NCI-H446 treated with DMSO at 0.1 percent for 48 hours (cell line): ENCODE measurements around the gene TMEM225B.
"Not testable (repeated sequence)": the region's sequence is repeated elsewhere in the genome, so short reads cannot be mapped to it uniquely, and the experiment has no call there.

ENCODE experiments used
- DNase-seq: peaks from one replicate; lab custom pipeline; 2025; lab: John Stamatoyannopoulos, UW

Gene TMEM225B

DNA sequence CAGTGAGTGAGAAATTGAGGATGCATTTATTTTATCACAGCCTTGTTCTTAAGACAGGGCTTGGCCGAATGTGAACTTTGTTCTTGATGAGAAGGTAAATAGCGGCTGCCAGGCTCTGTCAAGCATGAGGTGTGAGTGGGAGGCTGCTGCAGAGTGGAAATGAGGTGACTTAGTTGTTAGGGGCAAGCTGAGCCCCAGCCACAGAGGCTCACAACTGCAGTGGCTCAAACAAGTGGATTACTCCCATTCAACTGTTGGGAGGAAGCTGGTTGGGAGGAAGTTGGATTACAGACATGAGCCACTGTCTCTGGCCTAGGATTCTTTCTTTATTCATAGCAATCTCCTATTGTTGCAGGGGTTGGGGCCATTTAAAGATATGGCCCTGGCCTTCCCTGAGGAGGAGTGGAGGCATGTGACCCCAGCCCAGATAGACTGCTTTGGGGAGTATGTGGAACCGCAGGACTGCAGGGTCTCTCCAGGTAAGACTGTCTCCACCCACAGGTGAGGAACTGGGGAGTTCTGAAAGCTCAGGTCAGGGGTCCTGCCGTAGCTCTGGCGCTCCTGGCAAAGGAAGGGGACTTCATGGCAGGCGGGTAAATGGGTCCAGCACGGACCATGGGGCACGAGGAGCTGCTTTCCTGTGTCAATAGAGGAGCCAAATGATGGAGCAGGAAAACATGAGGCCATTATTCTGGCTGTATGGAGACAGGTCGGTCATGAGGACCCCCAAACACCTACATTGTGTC is 25.8 kb downstream of the TMEM225B start:
- DNase-seq = no peak

DNA sequence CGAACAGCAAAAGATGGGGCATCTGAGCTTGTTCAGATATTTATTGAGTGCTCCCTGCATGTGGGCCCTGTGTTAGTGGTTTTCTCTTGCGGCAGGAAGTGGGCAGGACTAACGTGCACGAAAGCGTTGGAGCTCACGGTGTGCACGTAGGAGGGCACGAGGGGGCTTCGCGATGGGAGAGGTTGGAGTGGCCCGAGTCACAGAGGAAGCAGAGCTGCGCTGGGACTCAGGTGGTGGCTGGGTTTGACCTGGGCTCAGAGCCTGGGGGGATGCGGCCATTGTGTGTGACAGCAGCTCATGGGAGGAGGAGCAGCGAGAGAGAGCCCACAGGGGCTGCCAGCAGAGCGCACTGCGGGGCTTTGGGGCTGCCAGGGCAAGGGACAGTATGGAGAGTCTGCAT is 26.4 kb downstream of the TMEM225B start:
- no peak for DNase-seq

DNA sequence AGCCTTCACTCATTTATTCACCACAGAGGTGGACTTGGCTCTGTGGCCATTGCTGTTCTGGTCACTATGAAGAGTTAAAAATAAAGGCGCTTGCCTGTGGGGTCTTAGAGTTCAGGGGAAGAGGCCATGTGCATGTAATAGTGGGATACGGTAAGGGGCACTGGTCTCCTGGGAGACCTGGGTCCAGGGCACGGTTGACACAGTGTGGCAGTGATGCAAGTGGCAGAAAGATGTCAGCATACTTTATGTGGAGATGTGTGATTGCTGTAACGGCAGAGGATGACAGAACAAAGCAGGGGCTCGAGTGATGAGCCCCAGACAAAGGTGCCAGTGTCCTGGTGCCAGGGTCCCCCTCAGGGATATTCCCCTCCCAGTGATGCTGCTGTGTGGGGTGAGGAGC is 27.3 kb downstream of the TMEM225B start:
- no peak for DNase-seq

DNA sequence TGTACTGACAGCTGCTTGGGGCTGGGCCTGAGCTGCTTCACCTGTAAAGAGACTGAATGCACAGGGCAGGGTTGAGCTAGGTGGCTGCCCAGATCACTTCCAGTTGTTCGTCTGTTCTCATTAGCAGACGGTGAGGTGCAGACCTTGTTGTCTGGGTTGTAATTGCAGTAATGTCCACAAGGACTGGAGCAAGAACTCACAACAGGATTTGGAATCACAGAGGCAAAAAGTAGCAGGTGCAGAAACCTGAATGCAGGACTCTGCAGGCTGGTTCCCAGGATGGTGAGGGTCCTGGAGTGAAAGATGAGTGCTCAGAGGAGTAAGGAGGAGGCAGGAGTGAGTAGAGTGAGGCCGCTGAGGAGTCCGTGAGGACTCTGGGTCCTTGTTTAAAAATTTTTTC is 27.9 kb downstream of the TMEM225B start:
- DNase-seq = no peak

DNA sequence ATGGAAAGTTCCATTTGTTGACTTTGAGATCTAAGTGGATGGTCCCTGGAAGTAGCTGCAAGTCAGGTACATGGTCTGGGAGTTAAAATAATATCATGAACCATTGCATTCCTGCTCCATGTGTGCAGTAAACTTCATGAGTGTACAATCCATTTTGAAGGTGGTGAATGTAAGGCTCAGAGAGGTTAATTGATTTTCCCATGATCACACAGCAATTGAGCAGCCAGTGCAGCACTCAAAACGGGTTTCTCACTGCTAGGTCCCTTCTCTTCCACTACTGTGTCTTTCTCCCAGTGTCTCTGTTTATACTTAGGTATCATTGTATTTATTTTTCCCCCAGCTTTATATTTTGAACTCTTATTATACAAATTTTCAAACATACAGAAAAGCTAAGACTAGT is 28.6 kb downstream of the TMEM225B start:
- DNase-seq = no peak

DNA sequence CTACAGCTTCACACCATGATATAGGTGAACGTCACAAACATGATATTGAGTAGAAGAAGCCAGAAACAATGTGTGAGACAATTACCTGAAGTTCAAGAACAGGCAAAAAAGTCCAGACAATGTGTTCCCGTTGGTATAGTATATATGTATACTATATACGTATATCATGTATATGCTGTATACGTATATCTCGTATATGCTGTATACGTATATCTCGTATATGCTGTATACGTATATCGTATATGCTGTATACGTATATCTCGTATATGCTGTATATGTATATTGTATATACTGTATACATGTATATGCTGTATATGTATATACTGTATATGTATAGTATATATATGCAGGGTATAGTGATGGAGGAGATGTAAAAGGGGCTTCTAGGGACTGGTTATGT is 29.4 kb downstream of the TMEM225B start:
- DNase-seq = no peak

DNA sequence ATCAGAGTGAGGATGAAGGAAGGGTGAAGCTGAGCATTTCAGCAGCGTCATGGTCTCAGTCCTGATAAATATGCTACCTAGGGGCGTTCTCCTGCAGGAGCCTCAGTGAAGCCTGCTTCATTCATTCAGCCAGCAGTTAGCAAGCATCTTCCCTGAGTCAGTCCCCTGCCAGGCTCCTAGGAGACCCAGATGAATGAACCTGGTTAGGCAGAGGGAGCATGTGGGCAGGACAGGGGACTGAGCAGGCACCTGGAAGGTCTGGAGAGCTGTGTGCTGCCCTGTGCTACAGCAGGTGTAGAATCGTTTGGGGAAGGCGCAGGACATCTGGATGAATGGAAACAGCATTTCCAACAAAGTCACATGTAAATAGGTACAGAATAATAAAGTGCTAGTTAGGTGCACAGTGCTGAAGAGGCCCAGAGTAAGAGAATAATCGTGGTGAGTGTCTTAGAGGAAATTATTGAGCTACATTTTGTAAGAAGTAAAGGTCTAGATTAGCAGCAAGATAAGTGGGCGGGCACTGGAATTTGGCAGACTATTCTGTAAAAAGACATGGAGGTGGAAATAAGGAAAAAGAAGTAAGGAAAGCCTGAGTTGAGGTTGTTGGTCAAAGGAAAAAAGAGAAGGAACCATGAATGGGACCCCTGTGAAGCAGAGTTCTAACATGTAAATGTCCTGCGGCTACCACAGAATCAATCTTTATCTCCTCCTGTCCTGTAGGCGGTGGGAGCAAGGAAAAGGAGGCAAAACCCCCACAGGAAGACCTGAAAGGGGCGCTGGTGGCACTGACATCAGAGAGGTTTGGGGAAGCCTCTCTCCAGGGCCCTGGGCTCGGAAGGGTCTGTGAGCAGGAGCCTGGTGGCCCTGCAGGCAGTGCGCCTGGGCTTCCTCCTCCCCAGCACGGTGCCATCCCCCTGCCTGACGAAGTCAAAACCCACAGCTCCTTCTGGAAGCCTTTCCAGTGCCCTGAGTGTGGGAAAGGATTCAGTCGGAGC is 30.7 kb downstream of the TMEM225B start:
- no peak for DNase-seq

DNA sequence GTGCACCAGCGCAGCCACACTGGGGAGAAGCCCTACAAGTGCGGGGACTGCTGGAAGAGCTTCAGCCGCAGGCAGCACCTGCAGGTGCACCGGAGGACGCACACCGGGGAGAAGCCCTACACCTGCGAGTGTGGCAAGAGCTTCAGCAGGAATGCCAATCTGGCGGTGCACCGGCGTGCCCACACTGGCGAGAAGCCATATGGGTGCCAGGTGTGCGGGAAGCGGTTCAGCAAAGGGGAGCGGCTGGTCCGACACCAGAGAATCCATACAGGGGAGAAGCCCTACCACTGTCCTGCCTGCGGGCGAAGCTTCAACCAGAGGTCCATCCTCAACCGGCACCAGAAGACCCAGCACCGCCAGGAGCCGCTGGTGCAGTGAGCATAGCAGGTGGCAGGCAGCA is 31.6 kb downstream of the TMEM225B start:
- DNase-seq = no peak

DNA sequence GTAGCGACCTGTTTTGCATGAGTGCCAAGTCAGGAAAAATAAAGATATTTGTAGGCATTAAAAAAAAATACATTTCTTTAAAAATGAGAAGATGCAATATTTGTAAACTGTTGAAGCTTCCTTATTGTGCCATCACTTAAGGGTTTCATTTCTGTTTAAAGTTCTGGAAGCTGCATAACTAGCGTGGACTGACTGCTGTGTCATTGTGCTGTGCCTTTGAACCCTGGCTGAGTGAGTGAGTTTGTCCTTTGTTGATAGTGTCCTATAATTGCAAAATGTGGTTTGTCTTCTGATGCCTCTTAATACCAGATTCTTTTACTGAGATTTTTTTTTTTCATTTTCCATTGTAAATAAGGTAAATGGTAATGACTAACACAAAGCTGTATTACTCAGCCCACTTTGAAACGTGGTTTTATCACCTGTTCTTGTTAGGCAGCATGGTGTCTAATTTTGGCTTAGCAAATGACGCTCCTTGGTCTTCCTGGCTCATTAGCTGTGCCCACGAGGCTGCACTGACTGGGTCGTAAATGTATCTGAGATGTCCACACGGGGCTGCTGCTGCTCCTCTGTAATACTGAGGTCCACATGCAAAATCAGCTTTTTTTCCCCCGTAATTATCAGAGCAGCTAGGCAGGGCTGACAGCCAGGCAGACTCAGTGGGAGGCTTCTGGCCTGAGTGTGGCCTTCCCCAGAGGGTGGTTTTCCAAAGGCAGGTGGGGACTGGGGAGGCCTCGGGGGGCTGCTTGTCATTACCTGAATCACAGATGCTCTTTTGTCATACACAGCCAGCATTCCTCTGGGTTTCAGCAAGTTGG is 33.4 kb downstream of the TMEM225B start:
- DNase-seq = no peak

DNA sequence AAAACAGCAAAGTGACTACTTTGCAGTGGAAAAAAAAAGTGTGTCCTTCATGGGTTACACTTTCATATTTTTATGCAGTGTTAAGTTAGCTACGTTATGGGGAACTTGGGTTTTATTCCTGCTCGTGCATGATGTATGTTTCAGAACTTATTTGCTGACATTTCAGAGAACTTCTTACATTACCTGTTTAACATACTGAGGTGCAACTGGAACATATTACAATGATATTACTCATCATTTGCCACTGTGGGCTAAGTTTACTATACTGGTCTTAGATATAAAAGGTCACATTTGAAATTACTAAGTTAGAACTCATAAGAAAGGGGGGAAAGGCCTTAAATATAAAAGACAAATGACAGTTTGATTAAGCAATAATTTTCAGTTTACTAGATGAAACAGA is 39.3 kb downstream of the TMEM225B start:
- not testable (repeated sequence) for DNase-seq

DNA sequence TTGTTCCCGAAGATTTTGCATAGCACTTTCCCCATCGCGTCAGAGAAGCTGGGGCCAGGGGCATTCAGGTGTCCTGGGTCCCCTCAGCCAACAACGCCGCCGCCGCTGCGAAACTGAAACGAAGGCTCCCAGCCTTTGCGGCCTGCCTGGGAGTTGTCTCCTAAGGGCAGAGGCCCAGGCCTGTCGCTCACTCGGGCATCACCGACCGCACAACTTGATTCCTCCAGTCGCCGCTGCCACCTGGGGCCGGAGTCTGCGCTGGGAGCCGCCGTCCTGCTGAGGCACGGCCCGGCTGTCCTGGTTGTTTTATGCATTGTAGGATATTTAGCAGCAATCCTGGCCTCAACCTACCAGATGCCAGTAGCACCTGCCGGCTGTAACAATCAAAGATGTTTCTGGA is 40.7 kb downstream of the TMEM225B start:
- DNase-seq = no peak

DNA sequence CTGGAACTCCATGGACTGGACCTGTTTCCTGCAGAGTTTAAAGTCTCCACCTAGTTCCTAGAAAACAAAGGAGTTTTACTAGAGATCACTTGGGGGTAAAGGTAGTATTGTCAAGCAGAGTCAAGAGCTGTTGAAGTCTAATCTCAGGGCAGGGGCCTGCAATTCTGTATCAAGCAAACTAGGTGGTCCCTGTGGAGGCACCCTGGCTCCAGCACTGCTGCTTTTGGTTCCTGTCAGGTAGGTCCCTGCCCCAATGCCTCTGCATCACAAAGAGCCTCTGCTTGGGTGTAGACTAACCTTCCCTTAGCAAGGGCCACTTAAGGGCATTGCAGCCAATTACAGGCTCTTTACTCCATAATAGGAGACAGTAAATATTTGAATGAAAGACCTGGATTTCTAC is 41.2 kb downstream of the TMEM225B start:
- no peak for DNase-seq

DNA sequence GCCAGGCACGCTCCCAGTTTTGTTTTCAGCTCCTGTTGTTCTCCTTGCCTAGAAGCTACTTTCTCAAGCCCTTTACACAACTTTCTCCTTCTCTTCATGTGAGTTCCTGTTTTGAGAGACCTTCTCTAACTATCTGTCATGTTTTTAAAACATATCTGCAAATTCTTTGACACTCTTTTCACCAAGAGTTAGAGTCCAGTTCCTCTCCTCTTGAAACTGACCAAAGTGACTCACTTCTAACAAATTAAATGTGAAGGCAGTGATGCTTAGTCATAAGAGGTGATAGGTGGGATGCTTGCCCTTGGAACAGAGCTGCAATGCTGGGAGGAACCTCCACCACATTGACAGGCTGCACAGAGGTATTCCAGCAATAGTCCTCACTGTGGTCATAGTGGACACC is 44.0 kb downstream of the TMEM225B start:
- DNase-seq = no peak

DNA sequence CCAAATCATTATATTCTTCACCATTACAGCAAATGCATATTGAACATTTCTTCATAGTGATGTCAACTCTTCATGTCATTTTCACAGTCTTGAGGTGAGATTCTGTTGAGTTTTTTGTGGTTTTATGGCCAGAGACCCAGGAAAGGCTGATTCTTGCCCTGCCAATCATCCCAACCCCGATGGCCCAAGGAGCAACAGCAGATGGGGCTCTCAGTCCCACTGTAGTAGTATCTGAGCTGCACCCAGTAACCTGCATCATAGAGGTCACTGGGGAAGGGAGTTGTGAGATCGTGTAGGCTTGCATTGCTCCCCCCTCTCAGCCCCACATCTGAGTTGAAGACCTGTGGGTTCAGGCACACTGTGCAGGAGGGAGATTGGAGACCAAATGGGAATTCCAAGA is 45.4 kb downstream of the TMEM225B start:
- DNase-seq = no peak

DNA sequence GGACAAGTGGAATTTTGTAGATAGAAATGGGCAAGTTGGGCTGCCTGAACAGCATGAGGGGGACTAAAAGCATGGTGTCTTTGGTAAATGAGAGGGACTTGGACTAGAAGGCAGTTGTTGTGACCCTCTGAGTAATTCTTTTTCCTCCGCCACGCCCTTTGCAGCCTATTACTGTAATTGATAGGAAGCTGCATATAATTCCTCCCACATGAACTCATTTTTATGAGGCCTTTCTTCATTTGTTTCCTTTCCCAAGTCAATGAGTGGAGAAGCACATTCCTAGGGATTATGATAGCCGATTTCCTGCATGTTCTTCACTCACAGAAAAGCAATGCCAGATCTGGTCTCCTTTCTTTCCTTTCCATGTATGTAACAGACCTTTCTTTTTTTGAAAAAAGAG is 46.4 kb downstream of the TMEM225B start:
- no peak for DNase-seq

DNA sequence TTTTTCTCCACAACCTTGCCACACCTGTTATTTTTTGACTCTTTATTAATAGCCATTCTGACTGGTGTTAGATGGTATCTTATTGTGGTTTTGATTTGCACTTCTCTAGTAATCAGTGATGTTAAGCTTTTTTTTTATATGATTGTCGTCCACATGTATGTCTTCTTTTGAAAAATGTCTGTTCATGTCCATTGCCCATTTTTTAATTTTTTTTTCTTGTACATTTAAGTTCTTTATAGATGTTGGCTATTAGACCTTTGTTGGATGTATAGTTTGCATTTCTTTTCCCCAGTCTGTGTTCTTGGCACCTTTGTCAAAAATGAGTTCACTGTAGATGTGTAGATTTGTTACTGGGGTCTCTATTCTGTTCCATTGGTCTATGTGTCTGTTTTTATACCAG is 47.5 kb downstream of the TMEM225B start:
- no peak for DNase-seq

DNA sequence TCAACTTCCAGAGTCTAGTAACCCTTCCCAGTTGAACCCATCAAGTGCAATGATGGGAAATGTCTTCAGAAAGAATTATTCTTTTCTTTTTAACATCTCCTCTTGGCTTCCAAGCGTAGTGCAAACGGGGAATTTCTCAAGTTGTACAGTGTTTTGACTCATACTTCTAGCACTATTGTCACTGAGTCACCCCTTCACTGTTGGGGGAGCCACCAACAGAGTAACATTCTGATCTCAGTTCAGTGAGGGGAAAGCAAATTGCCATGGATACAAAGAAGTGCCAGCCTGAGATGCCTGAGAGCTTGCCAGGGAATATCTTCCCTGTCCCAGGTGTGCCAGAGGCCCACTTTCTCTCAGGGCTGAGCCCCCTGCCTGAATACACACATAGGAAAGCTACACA is 50.8 kb downstream of the TMEM225B start:
- DNase-seq = no peak

DNA sequence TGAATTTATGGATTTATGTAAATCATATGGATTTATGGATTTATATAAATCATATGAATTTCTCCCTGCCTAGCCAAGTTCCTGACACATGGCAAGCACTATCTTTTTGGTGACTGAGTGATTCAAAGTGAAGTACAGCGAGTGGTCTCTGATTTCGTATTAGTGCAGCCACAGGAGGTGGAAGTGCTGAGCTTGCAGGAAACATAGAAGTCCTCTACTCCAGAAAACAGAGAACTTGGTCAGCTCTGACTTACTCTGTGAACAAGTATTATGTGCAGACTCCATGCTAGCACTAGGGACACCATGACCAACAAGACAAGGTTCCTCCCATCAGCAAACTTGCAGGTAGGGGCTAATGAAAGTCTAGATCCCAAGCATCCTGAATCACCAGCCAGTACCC is 53.2 kb downstream of the TMEM225B start:
- DNase-seq = no peak

DNA sequence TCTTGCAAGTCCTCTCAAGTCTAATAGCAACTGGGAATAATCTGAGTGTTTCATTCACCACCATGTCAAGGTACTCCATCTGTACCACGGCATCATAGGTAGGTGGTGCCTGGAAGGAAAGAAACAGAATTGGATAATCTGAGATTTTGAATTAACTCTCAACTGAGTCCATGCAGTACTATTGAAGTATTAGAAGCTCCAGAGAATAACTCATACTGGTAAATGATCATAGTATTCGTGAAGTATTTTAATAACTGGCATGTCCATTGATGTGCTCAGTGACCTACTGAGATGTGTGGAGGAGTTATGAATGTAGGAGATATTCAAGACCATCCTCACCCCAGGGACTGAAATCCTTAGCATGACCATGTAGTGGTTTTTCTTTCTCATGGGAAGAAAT is 54.6 kb downstream of the TMEM225B start:
- no peak for DNase-seq

DNA sequence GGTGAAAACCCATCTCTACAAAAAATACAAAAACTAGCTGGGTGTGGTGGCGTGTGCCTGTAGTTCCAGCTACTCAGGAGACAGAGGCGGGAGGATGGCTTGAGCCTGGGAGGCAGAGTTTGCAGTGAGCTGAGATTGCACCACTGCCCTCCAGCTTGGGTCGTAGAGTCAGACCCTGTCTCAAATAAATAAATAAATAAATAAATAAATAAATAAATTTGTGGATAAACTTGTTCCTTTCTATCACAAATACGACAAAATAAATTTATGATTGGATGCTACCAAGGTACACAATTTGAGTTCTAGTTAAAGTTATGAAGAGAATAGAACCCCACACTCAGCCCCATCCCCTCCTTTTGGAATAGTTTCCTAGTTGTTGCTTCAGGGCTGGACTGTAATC is 55.2 kb downstream of the TMEM225B start:
- DNase-seq = not testable (repeated sequence)

DNA sequence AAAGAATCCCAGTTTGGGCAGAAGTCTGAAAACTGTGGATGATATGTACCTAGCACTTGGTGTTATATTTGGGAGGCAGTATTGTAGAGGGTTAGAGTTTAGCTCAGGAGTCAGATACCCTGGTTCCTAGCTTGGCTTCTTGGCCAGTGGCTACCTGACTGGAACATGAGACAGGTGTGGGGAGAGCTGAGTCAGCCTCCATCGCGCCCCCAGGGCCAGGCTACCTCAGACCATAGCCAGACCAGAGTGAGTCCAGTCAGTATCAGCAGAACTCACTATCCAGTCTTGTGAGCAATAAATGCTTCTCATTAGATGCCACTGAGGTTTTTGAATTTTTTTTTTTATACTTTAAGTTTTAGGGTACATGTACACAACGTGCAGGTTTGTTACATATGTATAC is 55.7 kb downstream of the TMEM225B start:
- DNase-seq = no peak

DNA sequence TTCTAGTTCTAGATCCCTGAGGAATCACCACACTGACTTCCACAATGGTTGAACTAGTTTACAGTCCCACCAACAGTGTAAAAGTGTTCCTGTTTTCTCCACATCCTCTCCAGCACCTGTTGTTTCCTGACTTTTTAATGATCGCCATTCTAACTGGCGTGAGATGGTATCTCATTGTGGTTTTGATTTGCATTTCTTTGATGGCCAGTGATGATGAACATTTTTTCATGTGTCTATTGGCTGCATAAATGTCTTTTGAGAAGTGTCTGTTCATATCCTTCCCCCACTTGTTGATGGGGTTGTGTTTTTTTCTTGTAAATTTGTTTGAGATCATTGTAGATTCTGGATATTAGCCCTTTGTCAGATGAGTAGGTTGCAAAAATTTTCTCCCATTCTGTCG is 56.6 kb downstream of the TMEM225B start:
- not testable (repeated sequence) for DNase-seq
